Measurements from ENCODE around the gene NR1H4.

DNA sequence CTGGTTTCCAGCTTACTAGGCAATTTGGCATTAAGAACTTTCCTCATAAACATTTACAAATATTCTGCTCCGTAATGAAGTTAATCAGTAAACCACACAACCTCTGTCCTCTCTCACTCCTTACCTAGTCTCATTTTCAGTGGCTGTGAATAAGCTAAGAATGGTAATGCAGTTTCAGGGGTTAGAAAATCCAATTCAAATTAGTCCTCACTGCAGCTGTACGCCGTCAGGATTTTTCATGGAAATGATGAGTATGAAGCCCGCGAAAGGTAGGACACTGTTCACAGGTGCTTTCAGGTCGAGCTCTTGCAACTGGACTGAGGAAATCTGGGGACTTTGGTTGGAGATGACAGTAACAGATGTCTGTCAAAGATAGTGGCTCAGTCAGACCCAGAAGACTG is 29.6 kb downstream of the NR1H4 start:
- TF ChIP-seq, protein P1, sequence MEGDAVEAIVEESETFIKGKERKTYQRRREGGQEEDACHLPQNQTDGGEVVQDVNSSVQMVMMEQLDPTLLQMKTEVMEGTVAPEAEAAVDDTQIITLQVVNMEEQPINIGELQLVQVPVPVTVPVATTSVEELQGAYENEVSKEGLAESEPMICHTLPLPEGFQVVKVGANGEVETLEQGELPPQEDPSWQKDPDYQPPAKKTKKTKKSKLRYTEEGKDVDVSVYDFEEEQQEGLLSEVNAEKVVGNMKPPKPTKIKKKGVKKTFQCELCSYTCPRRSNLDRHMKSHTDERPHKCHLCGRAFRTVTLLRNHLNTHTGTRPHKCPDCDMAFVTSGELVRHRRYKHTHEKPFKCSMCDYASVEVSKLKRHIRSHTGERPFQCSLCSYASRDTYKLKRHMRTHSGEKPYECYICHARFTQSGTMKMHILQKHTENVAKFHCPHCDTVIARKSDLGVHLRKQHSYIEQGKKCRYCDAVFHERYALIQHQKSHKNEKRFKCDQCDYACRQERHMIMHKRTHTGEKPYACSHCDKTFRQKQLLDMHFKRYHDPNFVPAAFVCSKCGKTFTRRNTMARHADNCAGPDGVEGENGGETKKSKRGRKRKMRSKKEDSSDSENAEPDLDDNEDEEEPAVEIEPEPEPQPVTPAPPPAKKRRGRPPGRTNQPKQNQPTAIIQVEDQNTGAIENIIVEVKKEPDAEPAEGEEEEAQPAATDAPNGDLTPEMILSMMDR (IDR thresholded peaks at IDR 0.05): no peak
- TF ChIP-seq ZFX (IDR thresholded peaks at IDR 0.05; ENCODE audit: borderline replicate concordance): no peak
